Measurements from ENCODE around the gene GLYATL3.

Gene GLYATL3

GRCh38 chr6:49548613-49549304, 49.0 kb downstream of the GLYATL3 start:
- no peak for DNase-seq (ENCODE audit: low spot score)

- no peak for DNase-seq (ENCODE audit: low spot score)
Measured at GRCh38 chr6:49549691-49550491, 50.2 kb downstream of the GLYATL3 start.

- DNase-seq (ENCODE audit: low spot score) = no peak
Measured at GRCh38 chr6:49550492-49551077, 50.9 kb downstream of the GLYATL3 start, which contains the start of gene C6orf141. Gene C6orf141 (plus strand): TSS chr6:49550668. CDS start chr6:49550793, 125 bp downstream.

DNA sequence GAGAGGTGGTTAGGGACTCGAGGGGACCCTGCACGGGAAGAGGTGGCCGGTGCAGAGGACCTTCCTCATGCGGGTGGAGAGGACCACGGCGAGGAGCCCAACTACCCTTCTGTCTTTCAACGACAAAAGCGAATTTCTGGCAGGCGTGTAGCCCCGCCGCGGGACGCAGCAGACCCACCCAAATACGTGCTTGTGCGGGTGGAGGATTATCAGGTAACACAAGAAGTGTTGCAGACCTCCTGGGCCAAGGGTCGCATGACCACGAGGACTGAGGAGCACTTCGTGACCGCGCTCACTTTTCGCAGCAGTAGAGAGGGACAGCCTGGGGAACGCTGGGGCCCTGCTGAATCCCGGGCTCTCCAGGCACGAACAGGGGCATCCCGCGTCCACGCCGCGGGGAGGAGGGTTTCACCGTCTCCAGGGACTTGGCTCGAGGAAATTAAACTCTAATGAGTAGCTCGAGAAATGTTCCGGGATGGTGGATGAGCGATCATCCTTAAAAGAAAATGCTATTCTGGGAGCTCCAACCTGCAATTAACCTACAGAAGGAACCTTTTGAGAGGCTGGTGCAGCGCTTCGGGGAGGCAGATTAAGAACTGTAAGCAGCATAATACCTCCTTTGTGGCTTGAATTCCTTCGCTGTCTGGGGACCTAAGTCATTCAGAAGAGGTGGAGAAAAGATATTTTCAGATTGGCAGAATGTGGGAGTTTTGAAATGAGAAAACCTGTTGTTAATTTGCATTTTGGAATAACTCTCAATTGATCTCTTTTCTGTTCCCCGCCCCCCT, 51.5 kb downstream of the GLYATL3 start:
- no peak for DNase-seq (ENCODE audit: low spot score)

DNA sequence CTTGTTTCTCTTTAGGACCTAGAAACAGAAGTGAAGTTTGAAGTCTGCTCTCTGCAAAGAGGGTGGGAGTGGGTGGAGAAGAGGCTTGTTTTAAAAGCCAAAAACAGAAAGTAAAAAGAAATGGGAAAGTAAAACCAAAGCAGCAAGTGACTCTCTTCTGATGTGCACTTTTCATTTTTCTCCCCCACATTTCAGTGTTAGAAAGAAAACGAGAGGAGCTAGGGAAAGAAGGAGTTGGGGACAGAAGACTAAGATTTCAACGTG, 52.1 kb downstream of the GLYATL3 start:
- DNase-seq (ENCODE audit: low spot score) = no peak

- no peak for DNase-seq (ENCODE audit: low spot score)
Measured at GRCh38 chr6:49552596-49552995, 52.9 kb downstream of the GLYATL3 start.

DNA sequence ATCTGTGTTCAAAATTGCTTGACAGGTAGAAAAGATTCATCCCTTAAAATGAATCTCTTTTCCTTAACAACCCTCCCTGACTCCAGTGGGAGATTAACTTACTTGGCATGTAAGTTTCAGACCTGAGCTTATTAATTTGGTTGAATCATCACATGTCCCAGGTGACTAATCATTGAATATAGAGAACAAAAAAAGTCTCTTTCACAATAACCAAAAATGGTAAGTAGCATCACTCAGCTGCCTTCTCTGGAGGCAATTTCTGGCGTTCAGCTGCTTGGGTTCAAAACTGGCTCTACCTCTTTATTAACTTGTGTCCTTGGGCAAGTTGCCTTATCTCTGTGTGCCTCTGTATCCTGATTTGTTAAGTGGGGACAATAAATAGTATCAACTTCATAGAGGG, 53.7 kb downstream of the GLYATL3 start:
- DNase-seq (ENCODE audit: low spot score) = peak; percentile 13

- no peak for DNase-seq (ENCODE audit: low spot score)
Measured at GRCh38 chr6:49555951-49556350, 56.2 kb downstream of the GLYATL3 start.

- peak; percentile 15 for DNase-seq (ENCODE audit: low spot score)
Measured at GRCh38 chr6:49556429-49556837, 56.7 kb downstream of the GLYATL3 start.

DNA sequence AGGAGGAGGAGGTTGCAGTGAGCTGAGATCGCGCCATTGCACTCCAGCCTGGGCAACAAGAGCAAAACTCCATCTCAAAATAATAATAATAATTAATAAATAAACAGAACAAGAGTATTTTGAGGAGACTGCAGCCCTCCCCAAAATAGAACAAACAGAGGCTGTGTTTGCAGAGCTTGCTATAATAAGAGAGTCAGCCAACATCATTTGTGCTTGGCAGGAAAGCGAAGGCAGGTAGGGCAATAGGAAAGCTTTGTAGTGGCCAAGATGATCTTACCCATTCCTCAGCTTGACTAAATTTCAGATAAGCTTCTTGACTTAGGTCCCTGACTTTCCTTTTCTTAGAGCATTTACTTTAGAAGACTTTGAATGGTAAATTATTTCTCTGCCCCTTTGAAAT, 57.5 kb downstream of the GLYATL3 start:
- no peak for DNase-seq (ENCODE audit: low spot score)

DNA sequence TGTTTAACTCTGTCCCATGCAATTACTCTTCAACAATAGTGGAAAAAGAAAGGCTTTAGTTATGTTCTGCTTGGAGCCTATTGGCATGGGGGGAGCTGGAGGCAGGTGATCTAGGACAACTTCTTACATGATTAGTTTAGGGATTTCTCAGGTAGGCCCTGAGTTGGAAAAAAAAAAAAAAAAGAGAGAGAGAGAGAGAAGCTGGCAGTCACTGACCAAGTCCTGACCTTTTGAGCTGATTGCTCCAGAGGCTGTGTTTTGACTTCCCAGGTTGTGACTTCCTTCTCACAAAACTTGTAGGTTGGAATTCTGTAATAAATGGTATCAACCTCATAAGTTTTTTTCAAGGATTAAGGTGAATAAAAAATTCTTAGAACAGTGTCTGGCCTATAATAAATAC, 58.5 kb downstream of the GLYATL3 start:
- no peak for DNase-seq (ENCODE audit: low spot score)

- DNase-seq (ENCODE audit: low spot score) = no peak
Measured at GRCh38 chr6:49563006-49563886, 63.5 kb downstream of the GLYATL3 start.

DNA sequence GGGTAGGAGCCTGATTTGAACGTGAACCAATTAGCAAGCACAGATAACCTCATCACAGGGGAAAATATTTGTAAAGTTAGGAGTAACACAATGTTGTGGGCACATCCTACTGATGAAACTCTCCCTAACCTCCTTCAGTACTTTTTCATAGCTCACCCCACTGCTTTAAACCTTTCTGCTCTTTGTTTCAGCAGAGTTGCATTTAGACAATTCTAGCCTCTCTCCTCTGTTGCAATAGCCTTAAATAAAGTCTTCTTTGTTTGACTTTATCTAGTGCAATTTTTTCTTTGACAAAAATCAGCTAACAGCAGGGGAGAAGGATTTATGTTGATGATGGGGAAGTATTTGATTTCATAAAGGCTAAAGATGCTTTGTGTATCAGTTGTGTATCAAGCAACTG, 64.8 kb downstream of the GLYATL3 start:
- no peak for DNase-seq (ENCODE audit: low spot score)

DNA sequence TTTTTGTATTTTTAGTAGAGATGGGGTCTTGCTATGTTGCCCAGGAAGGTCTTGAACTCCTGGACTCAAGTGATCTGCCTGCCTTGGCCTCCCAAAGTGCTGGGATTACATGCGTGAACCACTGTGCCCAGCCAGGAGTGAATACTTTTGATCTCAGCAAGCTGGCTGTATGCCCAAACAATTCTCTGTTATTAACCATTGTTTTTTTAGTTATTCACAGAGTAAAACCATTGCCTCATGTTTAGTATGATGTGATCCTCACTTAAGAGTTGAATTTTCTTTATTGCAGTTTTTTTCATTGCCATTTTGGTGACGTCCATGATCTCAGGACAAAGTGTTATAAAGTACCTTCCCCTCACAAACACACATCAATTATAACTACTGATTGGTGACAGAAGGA, 65.5 kb downstream of the GLYATL3 start:
- DNase-seq (ENCODE audit: low spot score) = no peak

DNA sequence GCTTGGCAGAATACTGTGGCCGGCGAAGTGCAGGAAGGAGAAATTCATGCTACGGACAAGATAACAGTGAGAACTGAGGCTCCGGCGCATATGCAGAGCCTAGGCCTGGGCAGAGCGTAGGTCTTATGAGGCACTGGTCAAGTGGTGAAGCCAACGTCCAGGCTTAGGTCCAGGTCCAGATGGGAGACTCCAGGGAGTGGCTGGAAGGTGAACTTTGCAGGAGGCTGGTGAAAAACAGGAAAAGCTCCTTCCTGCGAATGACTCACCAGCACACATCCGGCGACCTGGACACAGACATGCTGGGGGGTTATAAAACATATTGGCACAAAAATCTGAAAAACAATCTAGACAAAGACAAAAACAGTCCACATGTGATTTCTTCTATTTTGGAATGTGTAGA, 66.1 kb downstream of the GLYATL3 start:
- no peak for DNase-seq (ENCODE audit: low spot score)

DNA sequence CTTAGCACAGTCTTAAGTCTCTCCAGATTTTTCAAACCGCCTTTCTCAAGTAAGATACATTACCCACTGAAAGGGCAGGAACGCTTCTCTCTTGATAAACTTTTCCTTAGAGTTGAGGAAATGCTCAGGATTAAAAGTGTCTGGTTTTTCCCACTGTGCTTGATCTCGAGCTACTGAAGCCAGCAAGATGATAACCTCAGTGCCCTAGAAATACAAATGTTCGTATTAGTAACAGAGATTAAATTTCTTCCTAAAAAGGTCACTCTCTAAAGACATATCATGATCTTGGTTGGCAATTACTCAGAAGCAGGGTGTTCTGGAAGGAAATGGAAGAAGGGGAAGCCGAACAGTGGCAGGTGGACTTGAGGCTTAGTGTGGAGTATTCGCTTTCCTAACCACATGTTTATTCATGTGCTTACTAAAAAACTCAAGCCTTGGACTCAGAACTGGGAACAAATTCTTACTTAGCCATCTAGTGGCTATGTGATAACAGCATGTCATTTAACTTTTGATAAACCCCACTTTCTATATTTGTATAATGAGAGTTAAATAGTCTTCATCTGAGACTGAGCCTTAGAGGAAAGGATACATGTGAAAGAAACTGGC, 70.9 kb downstream of the GLYATL3 start:
- DNase-seq (ENCODE audit: low spot score) = no peak

DNA sequence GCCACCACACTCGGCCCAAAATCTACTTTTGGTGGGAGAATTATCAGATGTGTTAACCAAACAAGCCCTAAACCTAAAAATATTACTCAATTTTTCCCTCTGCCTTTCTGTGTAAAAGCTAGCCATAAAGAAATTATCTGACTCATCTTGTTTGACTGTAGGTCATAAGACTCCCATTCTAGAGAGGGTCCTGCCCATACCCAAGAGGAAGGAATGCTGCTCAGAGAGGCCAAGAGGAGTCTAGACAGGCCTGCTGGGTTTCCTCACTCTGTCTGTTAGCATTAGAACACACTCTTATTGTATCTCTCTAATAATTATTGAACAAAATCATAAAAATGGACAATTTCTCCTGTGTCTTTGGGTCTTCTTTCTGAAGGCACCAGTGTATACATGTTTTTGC, 76.9 kb downstream of the GLYATL3 start:
- no peak for DNase-seq (ENCODE audit: low spot score)

All from AG08396 (cell line).